Gastroesophageal sphincter (tissue), 4 donors: ENCODE measurements around the gene CAPN2. TPM values are rescaled to one million over a fixed set of nuclear protein-coding genes. Genes with fewer than 3 reads are reported as not detected.

Experiments used
- ATAC-seq: fragments of 150-250 bp; one replicate; pipeline ENCODE4 v1.9.1; 2016; ENCODE audit warnings: mild to moderate bottlenecking, moderate library complexity
- H3K27ac ChIP-seq, 4 donors: fragments of 200-600 bp; sonication (generic) in 3 of 4; 1 replicate in 3 of 4; 2 replicates in 1 of 4; pipeline ENCODE4 v1.5.1; 2016 to 2019
- H3K27me3 ChIP-seq: fragments of 200-600 bp; sonication (generic); one replicate; pipeline ENCODE4 v1.5.1; 2019
- H3K36me3 ChIP-seq, 2 donors: fragments of 200-600 bp; sonication (generic); one replicate each; pipeline ENCODE4 v1.5.1; 2019; ENCODE audit warnings: control low read depth in 1 of 2
- H3K4me1 ChIP-seq, 3 donors: fragments of 200-600 bp; sonication (generic); 1 replicate in 2 of 3; 2 replicates in 1 of 3; pipeline ENCODE4 v1.5.1; 2016 to 2019; ENCODE audit warnings: control low read depth in 2 of 3
- H3K4me3 ChIP-seq, 2 donors: fragments of 200-600 bp; sonication (generic); one replicate each; pipeline ENCODE4 v1.5.1; 2019; ENCODE audit warnings: mild to moderate bottlenecking in 1 of 2, moderate library complexity in 1 of 2
- H3K9me3 ChIP-seq, 3 donors: fragments of 200-600 bp; sonication (generic); one replicate each; pipeline ENCODE4 v1.5.1; 2017 to 2019; ENCODE audit warnings: control low read depth in 2 of 3
- EP300 ChIP-seq: sonication (generic); formaldehyde crosslinking; IDR thresholded peaks from one replicate; pipeline ENCODE4 v1.6.1; 2017; ENCODE audit warnings: antibody characterized with exemption, mild to moderate bottlenecking
- POLR2A ChIP-seq, 2 donors: fragments of 450-650 bp; IDR thresholded peaks; one replicate each; pipeline ENCODE4 v1.6.1; 2017; ENCODE audit warnings: antibody characterized with exemption in 2 of 2, mild to moderate bottlenecking in 2 of 2, moderate library complexity in 1 of 2
- POLR2AphosphoS5 ChIP-seq: sonication (generic); formaldehyde crosslinking; IDR thresholded peaks from one replicate; pipeline ENCODE4 v1.6.1; 2017; ENCODE audit warnings: antibody characterized with exemption
- WGBS, 2 donors: methylation state at CpG; one replicate each; pipeline ENCODE4 v1.1.5; 2018; ENCODE audit warnings: low coverage in 1 of 2; 5-methylcytosine and 5-hydroxymethylcytosine counted together
- total RNA-seq, 4 donors: library from RNA; depleted of rRNA; stranded (reverse); fragments of >200 nt; gene quantifications; one replicate each; pipeline ENCODE4 v1.1.0, GENCODE V29; 2016
- TF ChIP-seq, protein P1 (sequence below), 4 experiments: fragments of 200-600 bp in 2 of 4; fragments of 450-650 bp in 2 of 4; sonication (generic) in 1 of 4; IDR thresholded peaks; one replicate each; pipeline ENCODE4 v1.5.1; 2017 to 2019; ENCODE audit warnings: antibody characterized with exemption in 4 of 4, mild to moderate bottlenecking in 2 of 4, moderate library complexity in 2 of 4

CAPN2 gene
- total RNA-seq, 4 donors from 2014 or later = 140 to 174 (median 149) TPM

DNA sequence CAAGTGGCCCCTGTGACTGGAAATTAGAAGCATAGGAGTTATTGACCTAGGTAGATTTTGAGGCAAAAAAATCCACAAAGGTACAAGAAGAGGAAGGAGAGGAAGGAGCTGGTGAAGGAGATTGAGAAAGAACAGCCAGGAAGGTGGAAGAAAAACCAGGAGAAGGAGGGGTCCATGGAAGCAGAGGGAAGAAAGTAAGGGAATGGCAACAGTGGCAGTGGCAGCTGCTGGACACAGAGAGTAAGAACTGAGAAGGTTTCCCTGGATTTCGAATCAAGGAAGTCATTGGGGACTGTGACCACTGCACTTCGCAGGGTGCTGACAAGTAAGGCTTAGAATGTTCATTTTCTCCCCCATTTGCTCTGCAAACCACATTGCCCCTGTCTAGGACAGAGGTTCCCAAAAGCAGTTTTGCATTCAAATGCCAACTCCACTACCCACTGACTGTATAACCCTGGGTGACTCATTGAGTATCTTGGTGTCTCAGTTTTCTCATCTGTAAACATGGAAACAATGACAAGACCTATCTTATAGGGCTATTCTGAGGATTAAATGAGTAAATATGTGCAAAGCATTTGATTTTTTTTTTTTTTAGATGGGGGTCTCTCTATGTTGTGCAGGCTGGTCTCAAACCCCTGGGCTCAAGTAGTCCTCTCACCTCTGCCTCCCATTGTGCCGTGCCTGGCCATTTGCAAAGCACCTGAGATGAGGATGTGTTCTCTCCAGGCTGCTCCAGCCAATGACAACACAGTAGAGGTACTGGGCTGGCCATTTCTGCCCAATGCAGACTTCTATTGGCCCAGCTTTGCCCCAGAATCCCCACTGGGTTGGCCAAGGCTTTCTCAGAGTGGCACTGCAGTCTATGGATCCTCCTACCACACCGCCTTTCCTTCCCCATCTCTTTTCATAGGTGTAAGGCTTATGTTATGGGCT is 9.3 kb upstream of the CAPN2 start:
- WGBS, 2 donors = 89 to 90% methylated on average over 3 to 4 of the region's 4 CpGs
- no peak for ATAC-seq
- H3K36me3 ChIP-seq = no peaks in the 10 kb centered on the region

DNA sequence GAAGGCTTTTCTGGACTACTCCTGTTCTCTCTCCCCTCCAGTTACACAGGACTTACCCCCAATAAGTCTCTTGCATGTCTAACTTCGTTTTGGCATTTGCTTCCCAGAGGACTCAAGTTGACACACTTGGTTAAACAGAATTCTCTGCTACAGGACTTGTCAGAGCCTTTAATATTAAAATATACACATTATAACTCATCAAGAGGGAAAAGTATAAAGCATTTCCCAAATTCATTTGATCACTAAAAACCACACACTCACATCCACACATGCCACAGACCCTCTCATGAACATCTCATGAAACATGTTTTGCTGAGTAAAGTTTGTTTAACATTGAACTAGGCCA is 8.7 kb upstream of the CAPN2 start:
- Histone ChIP-seq H3K36me3 (no peaks in the 10 kb centered on the region), H3K9me3 (no peaks in the 10 kb centered on the region), H3K27ac (peak overlapping the region in 1 of 4 donors; percentile 88), H3K4me1 (peaks cover 2 to 61% (median 42%) of the 10 kb centered on the region in 3 donors), H3K27me3 (no peaks in the 10 kb centered on the region), H3K4me3 (no peak overlapping the region)
- WGBS, 2 donors = 40% methylated on average over 1 of the region's 1 CpG; no CpG with 5 or more reads in 1 of the 2 donors
- TF ChIP-seq POLR2AphosphoS5 = no peak
- TF ChIP-seq, protein P1, sequence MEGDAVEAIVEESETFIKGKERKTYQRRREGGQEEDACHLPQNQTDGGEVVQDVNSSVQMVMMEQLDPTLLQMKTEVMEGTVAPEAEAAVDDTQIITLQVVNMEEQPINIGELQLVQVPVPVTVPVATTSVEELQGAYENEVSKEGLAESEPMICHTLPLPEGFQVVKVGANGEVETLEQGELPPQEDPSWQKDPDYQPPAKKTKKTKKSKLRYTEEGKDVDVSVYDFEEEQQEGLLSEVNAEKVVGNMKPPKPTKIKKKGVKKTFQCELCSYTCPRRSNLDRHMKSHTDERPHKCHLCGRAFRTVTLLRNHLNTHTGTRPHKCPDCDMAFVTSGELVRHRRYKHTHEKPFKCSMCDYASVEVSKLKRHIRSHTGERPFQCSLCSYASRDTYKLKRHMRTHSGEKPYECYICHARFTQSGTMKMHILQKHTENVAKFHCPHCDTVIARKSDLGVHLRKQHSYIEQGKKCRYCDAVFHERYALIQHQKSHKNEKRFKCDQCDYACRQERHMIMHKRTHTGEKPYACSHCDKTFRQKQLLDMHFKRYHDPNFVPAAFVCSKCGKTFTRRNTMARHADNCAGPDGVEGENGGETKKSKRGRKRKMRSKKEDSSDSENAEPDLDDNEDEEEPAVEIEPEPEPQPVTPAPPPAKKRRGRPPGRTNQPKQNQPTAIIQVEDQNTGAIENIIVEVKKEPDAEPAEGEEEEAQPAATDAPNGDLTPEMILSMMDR (IDR thresholded peaks at IDR 0.05) = no peak
- TF ChIP-seq POLR2A (IDR thresholded peaks at IDR 0.05) = no peak
- no peak for TF ChIP-seq EP300
- no peak for ATAC-seq

More for the DNA sequence above, 9.3 kb upstream of the CAPN2 start:
- no peak overlapping the region for H3K4me3 ChIP-seq
- H3K27ac ChIP-seq = peak overlapping the region in 1 of 4 donors; percentile 88
- TF ChIP-seq POLR2A (IDR thresholded peaks at IDR 0.05) (no peak), POLR2AphosphoS5 (no peak), EP300 (no peak)
- TF ChIP-seq, protein P1 (IDR thresholded peaks at IDR 0.05) = no peak
- H3K27me3 ChIP-seq = no peaks in the 10 kb centered on the region
- peaks cover 2 to 60% (median 39%) of the 10 kb centered on the region in 3 donors for H3K4me1 ChIP-seq
- no peaks in the 10 kb centered on the region for H3K9me3 ChIP-seq

DNA sequence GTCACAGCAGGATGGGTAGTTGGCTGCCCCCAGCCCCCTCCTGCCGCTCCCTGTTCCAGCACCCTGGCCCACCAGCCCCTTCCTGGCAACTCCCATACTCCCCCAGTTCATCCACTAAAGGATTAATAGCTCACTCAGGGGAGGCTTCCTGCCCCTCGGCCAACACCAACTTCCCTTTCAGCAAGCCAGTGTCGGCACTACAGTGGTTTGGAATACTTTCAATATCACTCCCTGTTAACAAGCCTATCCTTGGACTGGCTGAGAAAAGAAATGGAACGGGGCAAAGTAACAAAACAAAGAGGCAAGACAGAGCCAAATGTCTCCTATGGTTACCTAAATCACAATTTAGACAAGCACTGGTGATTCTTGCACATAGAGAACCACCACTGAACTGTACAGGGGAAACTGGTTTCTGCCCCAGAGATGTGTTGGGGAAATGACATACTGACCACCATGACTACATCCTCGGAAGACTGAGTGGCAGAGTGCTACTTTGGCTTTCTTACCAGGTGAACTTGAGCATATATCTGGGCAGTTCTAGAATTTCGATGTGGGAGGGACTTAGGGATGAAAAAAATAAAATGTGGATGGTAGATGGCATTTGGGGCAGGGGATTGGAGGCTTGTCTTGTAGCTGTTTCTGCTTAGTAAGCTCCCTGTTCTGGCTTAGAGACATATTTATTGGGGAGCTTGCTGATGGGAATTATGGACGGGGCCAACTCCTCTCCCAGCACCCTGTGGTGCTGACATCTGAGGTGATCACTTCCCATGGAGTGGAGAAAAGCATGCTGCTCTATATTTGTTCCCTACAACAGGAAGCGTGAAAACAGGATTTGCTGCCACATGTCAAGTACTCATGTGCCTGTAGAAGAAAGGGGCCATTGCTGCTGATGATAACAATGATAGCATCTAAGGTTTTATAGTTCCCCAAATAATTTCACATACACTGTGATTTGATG is 7.1 kb upstream of the CAPN2 start:
- Histone ChIP-seq H3K4me1 (peaks cover 2 to 63% (median 42%) of the 10 kb centered on the region in 3 donors), H3K36me3 (no peaks in the 10 kb centered on the region), H3K4me3 (no peak overlapping the region), H3K27me3 (no peaks in the 10 kb centered on the region), H3K9me3 (no peaks in the 10 kb centered on the region), H3K27ac (peak overlapping the region; percentile 69 to 88 (median 82))
- no peak for ATAC-seq
- 40 to 47% methylated on average over 6 to 7 of the region's 8 CpGs for WGBS, 2 donors
- TF ChIP-seq POLR2AphosphoS5 (no peak), EP300 (no peak)

DNA sequence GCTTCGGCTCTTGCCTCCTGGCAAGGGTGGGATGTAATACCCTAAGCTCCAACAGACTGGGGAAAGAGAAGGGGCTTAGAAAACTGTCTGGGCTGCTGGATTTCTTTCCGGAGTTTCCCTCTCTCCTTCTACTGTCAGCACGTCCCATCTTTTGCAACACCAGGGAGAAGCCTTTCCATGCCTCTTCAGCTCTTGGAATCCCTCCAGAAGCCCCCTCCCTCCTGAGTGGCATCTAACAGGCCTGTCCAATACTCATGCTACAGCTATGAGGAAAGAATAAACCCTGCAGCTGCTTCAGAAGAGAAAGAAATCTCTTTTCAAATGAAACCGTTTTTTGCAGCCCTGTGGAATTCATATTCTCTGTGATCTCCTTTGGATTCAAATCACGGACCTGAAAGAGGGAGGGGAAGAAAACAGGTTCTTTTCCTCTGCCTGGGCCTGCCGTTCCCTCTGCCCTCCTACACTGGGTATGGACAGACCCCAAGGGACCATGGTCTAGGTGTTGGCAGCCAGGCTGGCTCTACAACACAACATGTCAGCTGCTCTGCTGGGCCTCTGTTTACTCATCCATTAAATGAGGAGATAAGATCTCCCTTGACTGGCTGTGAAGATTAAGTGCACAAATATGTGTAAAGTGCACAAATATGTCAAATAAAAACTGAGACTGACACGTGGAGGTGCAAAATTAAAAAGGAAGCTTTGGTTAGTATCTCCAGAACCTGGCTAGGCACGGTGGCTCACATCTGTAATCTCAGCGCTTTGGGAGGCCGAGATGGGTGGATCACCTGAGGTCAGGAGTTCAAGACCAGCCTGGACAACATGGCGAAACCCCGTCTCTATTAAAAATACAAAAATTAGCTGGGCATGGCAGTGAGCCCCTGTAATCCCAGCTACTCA is 6.0 kb upstream of the CAPN2 start:
- 33 to 50% methylated on average over 5 to 12 of the region's 12 CpGs for WGBS, 2 donors
- H3K36me3 ChIP-seq = no peaks in the 10 kb centered on the region
- H3K9me3 ChIP-seq = no peaks in the 10 kb centered on the region
- H3K27me3 ChIP-seq = no peaks in the 10 kb centered on the region
- ATAC-seq = peak; percentile 20
- H3K4me1 ChIP-seq = peaks cover 2 to 56% (median 34%) of the 10 kb centered on the region in 3 donors
- H3K4me3 ChIP-seq = no peak overlapping the region
- peak overlapping the region; percentile 69 to 88 (median 82) for H3K27ac ChIP-seq
- TF ChIP-seq POLR2A (IDR thresholded peaks at IDR 0.05) (no peak), EP300 (no peak), POLR2AphosphoS5 (no peak)
- TF ChIP-seq, protein P1 (IDR thresholded peaks at IDR 0.05) = no peak
